H1 (cell line): ENCODE data around the gene SIGLEC11. TPM values are rescaled to one million over a fixed set of nuclear protein-coding genes. Genes with fewer than 3 reads are reported as not detected.
A peak's percentile ranks its signal among the peaks of the same experiment; 100 is the strongest.

Experiments
- CTCF ChIA-PET: fragments of 300-600 bp; sonication (Branson Sonifier 250); formaldehyde crosslinking; loops from one replicate; lab custom pipeline; 2021; ENCODE audit not compliant: partially characterized antibody; lab: Charles Lee
- POLR2A ChIA-PET: fragments of 300-600 bp; sonication (Branson Sonifier 250); formaldehyde crosslinking; loops from one replicate; lab custom pipeline; 2021; ENCODE audit warnings: inconsistent platforms; ENCODE audit not compliant: partially characterized antibody; lab: Charles Lee
- DNase-seq, 2 experiments: peaks; one replicate each; pipeline versions ENCODE4 v3.0.0 to v3.0.0-alpha.2; 2010 to 2022; ENCODE audit warnings: low spot score in 2 of 2, low read depth in 1 of 2, mixed read lengths in 1 of 2
- FAIRE-seq: peaks from 2 replicates; lab custom pipeline; 2011; peaks lifted over from hg19 to GRCh38; lab: Jason Lieb, UNC
- H2AFZ ChIP-seq: 2 replicates; pipeline ENCODE4 v1.8.1; 2012; ENCODE audit warnings: low read length, inconsistent platforms
- H2AK5ac ChIP-seq: 2 replicates; pipeline ENCODE4 v1.6.1; 2013; ENCODE audit warnings: low read depth, low read length
- H2BK120ac ChIP-seq: replicated peaks from 2 replicates; pipeline ENCODE3; 2013; ENCODE audit warnings: low read depth, low read length, inconsistent platforms
- H2BK12ac ChIP-seq: 2 replicates; pipeline ENCODE4 v1.6.1; 2013; ENCODE audit warnings: low read depth, low read length
- H2BK15ac ChIP-seq: 2 replicates; pipeline ENCODE4 v1.6.1; 2013; ENCODE audit warnings: low read length
- H2BK20ac ChIP-seq: 2 replicates; pipeline ENCODE4 v1.6.1; 2013; ENCODE audit warnings: low read length
- H2BK5ac ChIP-seq: 2 replicates; pipeline ENCODE4 v1.6.1; 2013; ENCODE audit warnings: low read depth, low read length
- H3K14ac ChIP-seq: 2 replicates; pipeline ENCODE4 v1.6.1; 2013; ENCODE audit warnings: inconsistent platforms; ENCODE audit not compliant: insufficient read length
- H3K18ac ChIP-seq: 2 replicates; pipeline ENCODE4 v1.6.1; 2013; ENCODE audit warnings: low read length; ENCODE audit errors: extremely low read depth
- H3K23ac ChIP-seq: 2 replicates; pipeline ENCODE4 v1.6.1; 2013; ENCODE audit warnings: inconsistent platforms; ENCODE audit not compliant: insufficient read length
- H3K23me2 ChIP-seq: 2 replicates; pipeline ENCODE4 v1.6.1; 2013; ENCODE audit warnings: low read depth, low read length
- H3K27ac ChIP-seq: 2 replicates; pipeline ENCODE4 v1.6.1; 2011; ENCODE audit warnings: low read depth, low read length, inconsistent platforms
- H3K27me3 ChIP-seq, 4 experiments: replicated peaks in 1 of 4; 1 replicate in 1 of 4; 2 replicates in 3 of 4; pipeline versions ENCODE4 v1.6.1 to v1.8.1; 2011 to 2013; ENCODE audit warnings: low read length in 3 of 4, mild to moderate bottlenecking in 3 of 4, inconsistent platforms in 2 of 4, mixed read lengths in 2 of 4, moderate library complexity in 1 of 4; ENCODE audit not compliant: control insufficient read depth in 3 of 4, insufficient read depth in 3 of 4; ENCODE audit errors: extremely low read depth in 1 of 4
- H3K36me3 ChIP-seq, 4 experiments: 2 replicates each; pipeline versions ENCODE4 v1.6.1 to v1.8.1; 2011 to 2013; ENCODE audit warnings: mild to moderate bottlenecking in 4 of 4, low read length in 3 of 4, moderate library complexity in 2 of 4, control low read depth in 1 of 4, inconsistent platforms in 1 of 4; ENCODE audit not compliant: insufficient read depth in 4 of 4, control insufficient read depth in 2 of 4
- H3K4ac ChIP-seq: replicated peaks from 2 replicates; pipeline ENCODE3; 2013; ENCODE audit warnings: low read length, low read depth, mixed read lengths, inconsistent platforms; ENCODE audit not compliant: insufficient read length
- H3K4me1 ChIP-seq, 4 experiments: replicated peaks in 1 of 4; 1 replicate in 1 of 4; 2 replicates in 3 of 4; pipeline versions ENCODE4 v1.6.1 to v1.8.1; 2011 to 2013; ENCODE audit warnings: low read length in 3 of 4, inconsistent platforms in 2 of 4, mixed read lengths in 1 of 4; ENCODE audit not compliant: insufficient read depth in 4 of 4, control insufficient read depth in 3 of 4
- H3K4me2 ChIP-seq, 2 experiments: 2 replicates each; pipeline versions ENCODE4 v1.6.1 to v1.8.1; 2011 to 2013; ENCODE audit warnings: low read depth in 2 of 2, low read length in 2 of 2, control low read depth in 1 of 2, inconsistent platforms in 1 of 2, mild to moderate bottlenecking in 1 of 2; ENCODE audit not compliant: insufficient read depth in 1 of 2
- H3K4me3 ChIP-seq, 4 experiments: fragments of 200-600, 300-600 bp in 1 of 4; sonication (generic), shearing (Covaris generic), sonication (Bioruptor Twin) in 1 of 4; 2 replicates each; pipeline versions ENCODE4 v1.5.1 to v1.8.1; 2011 to 2016; ENCODE audit warnings: low read length in 4 of 4, low read depth in 3 of 4, control low read depth in 2 of 4, inconsistent platforms in 2 of 4, mild to moderate bottlenecking in 2 of 4, mixed read lengths in 1 of 4, moderate library complexity in 1 of 4; ENCODE audit not compliant: insufficient read depth in 2 of 4; ENCODE audit errors: extremely low read depth in 1 of 4
- H3K56ac ChIP-seq: replicated peaks from 2 replicates; pipeline ENCODE3; 2013; ENCODE audit warnings: low read depth, mild to moderate bottlenecking, mixed read lengths, low read length, inconsistent platforms; ENCODE audit not compliant: insufficient read length
- H3K79me1 ChIP-seq: 2 replicates; pipeline ENCODE4 v1.6.1; 2013; ENCODE audit warnings: low read depth, low read length, control low read depth
- H3K79me2 ChIP-seq, 2 experiments: 2 replicates each; pipeline versions ENCODE4 v1.6.1 to v1.8.1; 2012 to 2013; ENCODE audit warnings: low read length in 2 of 2, mild to moderate bottlenecking in 2 of 2, inconsistent platforms in 1 of 2; ENCODE audit not compliant: insufficient read depth in 2 of 2, control insufficient read depth in 1 of 2
- H3K9ac ChIP-seq, 4 experiments: replicated peaks in 1 of 4; 1 replicate in 1 of 4; 2 replicates in 3 of 4; pipeline versions ENCODE4 v1.6.1 to v1.8.1; 2011 to 2013; ENCODE audit warnings: low read depth in 3 of 4, low read length in 3 of 4, control low read depth in 2 of 4, mild to moderate bottlenecking in 2 of 4, moderate library complexity in 2 of 4, inconsistent platforms in 1 of 4; ENCODE audit errors: extremely low read depth in 1 of 4
- H3K9me3 ChIP-seq, 2 experiments: 2 replicates each; pipeline versions ENCODE4 v1.6.1 to v1.8.1; 2012 to 2013; ENCODE audit warnings: mild to moderate bottlenecking in 2 of 2, moderate library complexity in 2 of 2, control low read depth in 1 of 2, inconsistent platforms in 1 of 2, low read depth in 1 of 2, low read length in 1 of 2, mixed read lengths in 1 of 2; ENCODE audit not compliant: insufficient read depth in 2 of 2
- H4K20me1 ChIP-seq, 2 experiments: replicated peaks in 1 of 2; 2 replicates each; pipeline versions ENCODE3 to v1.8.1; 2011 to 2013; ENCODE audit warnings: inconsistent platforms in 2 of 2, low read length in 2 of 2, mild to moderate bottlenecking in 1 of 2; ENCODE audit not compliant: insufficient read depth in 2 of 2, control insufficient read depth in 1 of 2
- H4K5ac ChIP-seq: 2 replicates; pipeline ENCODE4 v1.6.1; 2013; ENCODE audit warnings: low read length, low read depth, mixed read lengths, inconsistent platforms; ENCODE audit not compliant: insufficient read length
- H4K8ac ChIP-seq: 2 replicates; pipeline ENCODE4 v1.8.0; 2013; ENCODE audit warnings: mild to moderate bottlenecking, moderate library complexity, low read length, inconsistent platforms; ENCODE audit not compliant: insufficient read depth; ENCODE audit errors: extremely low read depth
- H4K91ac ChIP-seq: replicated peaks from 2 replicates; pipeline ENCODE3; 2013; ENCODE audit warnings: low read length, mixed read lengths, inconsistent platforms; ENCODE audit not compliant: insufficient read length
- CEBPB ChIP-seq: IDR thresholded peaks from 2 replicates; pipeline ENCODE4 v1.6.1; 2012; ENCODE audit warnings: low read depth, low read length
- CHD1 ChIP-seq: IDR thresholded peaks from 2 replicates; pipeline ENCODE4 v1.6.1; 2012; ENCODE audit warnings: low read depth, low read length, improper control_type of control experiment
- CHD2 ChIP-seq: IDR thresholded peaks from 2 replicates; pipeline ENCODE4 v1.6.1; 2012; ENCODE audit warnings: low read length, improper control_type of control experiment
- POLR2A ChIP-seq, 2 experiments: IDR thresholded peaks; 1 replicate in 1 of 2; 2 replicates in 1 of 2; pipeline ENCODE4 v1.6.1; 2011; ENCODE audit warnings: low read depth in 2 of 2, low read length in 2 of 2, mild to moderate bottlenecking in 2 of 2; ENCODE audit errors: control extremely low read depth in 1 of 2
- POLR2AphosphoS5 ChIP-seq: IDR thresholded peaks from 2 replicates; pipeline ENCODE4 v1.6.1; 2011; ENCODE audit warnings: low read depth, low read length
- RXRA ChIP-seq: IDR thresholded peaks from 2 replicates; pipeline ENCODE4 v1.6.1; 2011; ENCODE audit warnings: low read depth, mild to moderate bottlenecking, low read length, moderate library complexity; ENCODE audit not compliant: insufficient read depth
- SP4 ChIP-seq: IDR thresholded peaks from 2 replicates; pipeline ENCODE4 v1.6.1; 2012; ENCODE audit warnings: low read length, inconsistent platforms
- TBP ChIP-seq: IDR thresholded peaks from 2 replicates; pipeline ENCODE4 v1.6.1; 2011; ENCODE audit warnings: low read depth, low read length, improper control_type of control experiment
- WGBS, 2 experiments: shearing (Covaris generic) in 1 of 2; methylation state at CpG; one replicate each; pipeline versions ENCODE4 v1.1.6 to v1.1.7; 2013 to 2015; ENCODE audit warnings: low lambda C conversion rate in 2 of 2, mixed read lengths in 2 of 2, inconsistent platforms in 1 of 2, low coverage in 1 of 2, missing lambda C conversion rate in 1 of 2; ENCODE audit not compliant: insufficient replicate concordance in 2 of 2, insufficient coverage in 1 of 2, insufficient read length in 1 of 2; ENCODE audit errors: extremely low coverage in 1 of 2, missing lambda C conversion rate in 1 of 2; 5-methylcytosine and 5-hydroxymethylcytosine counted together
- polyA plus RNA-seq, 7 experiments: library from polyadenylated mRNA; depleted of rRNA in 3 of 7; stranded (reverse) in 5 of 7; unstranded in 2 of 7; fragments of >200 nt in 5 of 7; fragments of 200-250 nt in 2 of 7; gene quantifications; 1 replicate in 5 of 7; 2 replicates in 1 of 7; 4 replicates in 1 of 7; pipeline versions ENCODE4 v1.2.1 to v1.2.3, GENCODE V29; 2011 to 2013; ENCODE audit warnings: missing spikeins in 2 of 7, mixed read lengths in 2 of 7
- total RNA-seq: library from RNA; stranded (reverse); fragmentation: NEBNext Ultra II Directional; extraction: Animal tissue kit (Norgen Biotek cat#: 25700); gene quantifications from 2 replicates; pipeline ENCODE4 v1.2.1, GENCODE V29; 2021

The SIGLEC11 gene
- total and polyA plus RNA-seq, 2 of the 8 experiments (the other 6 are each of a cell fraction or from before 2014, with no cell fraction given), result 0.18 TPM; not detected in 1

- Histone ChIP-seq H3K79me2 (peaks cover 24 to 96% of the 10 kb centered on the region in 2 experiments), H3K9ac (peak overlapping the region in 1 of 4 experiments; percentile 13; a peak in 1 of 7 replicates), H3K9me3 (no peaks in the 10 kb centered on the region), H3K4me1 (peaks cover 0 to 19% (median 4%) of the 10 kb centered on the region in 4 experiments; a peak in 5 of 7 replicates), H3K4ac (no peak overlapping the region), H3K56ac (no peak overlapping the region), H2BK120ac (no peak overlapping the region), H4K20me1 (peaks cover 41 to 50% of the 10 kb centered on the region in 2 experiments), H3K18ac (no peak overlapping the region)
- FAIRE-seq, result no peak
- no peak for TF ChIP-seq SP4
- peak; percentile 75 for TF ChIP-seq CEBPB
- no peak for TF ChIP-seq CHD1
- no peak for TF ChIP-seq POLR2AphosphoS5
- peak in 1 of 2 experiments; percentile 32; a peak in 1 of 3 replicates for TF ChIP-seq POLR2A (IDR thresholded peaks at IDR 0.05; ENCODE audit: control extremely low read depth in 1 of 2, low read depth in 2 of 2, low read length in 2 of 2)
- no peak for TF ChIP-seq RXRA
- TF ChIP-seq TBP, result peak; percentile 72; the same call in 1 of the 2 replicates
- no peak for TF ChIP-seq CHD2
- TF ChIP-seq, all 59 proteins: peak for 3
- Histone ChIP-seq H3K23ac (no peak overlapping the region), H4K91ac (no peak overlapping the region), H4K5ac (no peak overlapping the region), H2BK20ac (no peak overlapping the region), H2BK15ac (no peak overlapping the region), H2BK12ac (peak overlapping the region; percentile 35; the same call in 1 of the 2 replicates), H3K4me2 (no peak overlapping the region; a peak in 1 of 4 replicates), H2AK5ac (peak overlapping the region; percentile 77; the same call in 1 of the 2 replicates), H3K27ac (no peak overlapping the region), H4K8ac (peak overlapping the region; percentile 69), H3K79me1 (peaks cover 22% of the 10 kb centered on the region), H3K23me2 (peaks cover 6% of the 10 kb centered on the region), H3K14ac (no peak overlapping the region), H3K36me3 (peaks cover 19 to 48% (median 34%) of the 10 kb centered on the region in 4 experiments), H3K4me3 (no peak overlapping the region), H3K27me3 (no peaks in the 10 kb centered on the region), H2AFZ (no peak overlapping the region), H2BK5ac (peak overlapping the region; percentile 87; the same call in 1 of the 2 replicates)
- POLR2A ChIA-PET, result interaction anchor here (0.6 to 15.1 kb wide), 10 partner anchors 10 to 913 kb away, joined by 3 to 373 read pairs (median 4); partner anchors contain the start of genes AKT1S1 and IL4I1
- 87% methylated on average over 22 of the region's 25 CpGs; no CpG with 5 or more reads in 1 of the 2 experiments for WGBS, 2 experiments
- DNase-seq, result no peak
- CTCF ChIA-PET, result interaction anchor here (0.9 kb wide), 1 partner anchor 14 kb away, joined by 3 read pairs; no protein-coding TSS in a partner anchor
These were observed 36.7 kb downstream of the SIGLEC11 start for GRCh38 chr19:49924004-49924880.
